ENCODE results near the gene PTK7.
A peak's percentile ranks its signal among the peaks of the same experiment; 100 is the strongest.

The PTK7 gene

GRCh38 chr6:43075670-43076463 lies at the start of gene PTK7:
PTK7 (plus strand) TSS chr6:43076314; CDS start chr6:43076489, 175 bp downstream.
- in situ Hi-C loops (cut with MboI; ENCODE audit: low sequenced_read_pairs, unreplicated experiment), result no loop called here
- TF ChIP-seq CTCF (IDR thresholded peaks at IDR 0.05; ENCODE audit: borderline replicate concordance, control extremely low read depth, extremely low read depth, insufficient read depth, missing control alignments), result no peak
- peak; percentile 54 for DNase-seq (ENCODE audit: low spot score)

- in situ Hi-C loops (cut with MboI; ENCODE audit: low sequenced_read_pairs, unreplicated experiment), result no loop called here
These were observed 49.7 kb upstream of the PTK7 start for GRCh38 chr6:43026365-43026764.

GRCh38 chr6:43029120-43029519 lies 47.0 kb upstream of the PTK7 start:
- TF ChIP-seq CTCF (IDR thresholded peaks at IDR 0.05; ENCODE audit: borderline replicate concordance, control extremely low read depth, extremely low read depth, insufficient read depth, missing control alignments), result no peak
- in situ Hi-C loops (cut with MboI; ENCODE audit: low sequenced_read_pairs, unreplicated experiment), result no loop called here
- DNase-seq (ENCODE audit: low spot score), result no peak

More at GRCh38 chr6:43026365-43026764, 49.7 kb upstream of the PTK7 start:
- TF ChIP-seq CTCF (IDR thresholded peaks at IDR 0.05; ENCODE audit: borderline replicate concordance, control extremely low read depth, extremely low read depth, insufficient read depth, missing control alignments), result no peak
- no peak for DNase-seq (ENCODE audit: low spot score)

- in situ Hi-C loops (cut with MboI; ENCODE audit: low sequenced_read_pairs, unreplicated experiment), result no loop called here
- no peak for TF ChIP-seq CTCF (IDR thresholded peaks at IDR 0.05; ENCODE audit: borderline replicate concordance, control extremely low read depth, extremely low read depth, insufficient read depth, missing control alignments)
- no peak for DNase-seq (ENCODE audit: low spot score)
These were observed 43.8 kb upstream of the PTK7 start for GRCh38 chr6:43032326-43032725.

GRCh38 chr6:43033496-43034189 lies 42.5 kb upstream of the PTK7 start:
- in situ Hi-C loops (cut with MboI; ENCODE audit: low sequenced_read_pairs, unreplicated experiment), result no loop called here
- no peak for TF ChIP-seq CTCF (IDR thresholded peaks at IDR 0.05; ENCODE audit: borderline replicate concordance, control extremely low read depth, extremely low read depth, insufficient read depth, missing control alignments)
- no peak for DNase-seq (ENCODE audit: low spot score)

- in situ Hi-C loops (cut with MboI; ENCODE audit: low sequenced_read_pairs, unreplicated experiment), result no loop called here
- no peak for DNase-seq (ENCODE audit: low spot score)
- no peak for TF ChIP-seq CTCF (IDR thresholded peaks at IDR 0.05; ENCODE audit: borderline replicate concordance, control extremely low read depth, extremely low read depth, insufficient read depth, missing control alignments)
These were observed 42.0 kb upstream of the PTK7 start for GRCh38 chr6:43034190-43034525.
